Uterus (tissue), 4 donors: ENCODE results near the gene SMAD3. TPM values are rescaled to one million over a fixed set of nuclear protein-coding genes. Genes with fewer than 3 reads are reported as not detected.

Experiments
- DNase-seq, 2 donors: peaks; one replicate each; pipeline ENCODE4 v3.0.0-alpha.2; 2019 to 2020
- H3K27ac ChIP-seq, 2 donors: fragments of 200-600 bp; sonication (generic); 1 replicate in 1 of 2; 2 replicates in 1 of 2; pipeline ENCODE4 v1.5.1; 2016 to 2018
- H3K27me3 ChIP-seq, 2 donors: fragments of 200-600 bp; sonication (generic); one replicate each; pipeline ENCODE4 v1.5.1; 2018 to 2019; ENCODE audit warnings: control low read depth in 1 of 2
- H3K36me3 ChIP-seq, 2 donors: fragments of 200-600 bp; sonication (generic); one replicate each; pipeline ENCODE4 v1.5.1; 2019; ENCODE audit warnings: control low read depth in 1 of 2
- H3K4me1 ChIP-seq, 2 donors: fragments of 200-600 bp; sonication (generic); one replicate each; pipeline ENCODE4 v1.5.1; 2018 to 2019; ENCODE audit warnings: control low read depth in 1 of 2
- H3K4me3 ChIP-seq, 2 donors: fragments of 200-600 bp; sonication (generic); 1 replicate in 1 of 2; 2 replicates in 1 of 2; pipeline ENCODE4 v1.5.1; 2018 to 2019; ENCODE audit warnings: mild to moderate bottlenecking in 1 of 2
- H3K9me3 ChIP-seq, 2 donors: fragments of 200-600 bp; sonication (generic); one replicate each; pipeline ENCODE4 v1.5.1; 2019; ENCODE audit warnings: control low read depth in 1 of 2
- CTCF ChIP-seq, 4 experiments: fragments of 200-600 bp in 2 of 4; fragments of 450-650 bp in 2 of 4; sonication (generic) in 2 of 4; IDR thresholded peaks; one replicate each; pipeline ENCODE4 v1.5.1; 2016 to 2019; ENCODE audit warnings: antibody characterized with exemption in 4 of 4, mild to moderate bottlenecking in 2 of 4, moderate library complexity in 1 of 4
- POLR2A ChIP-seq, 2 donors: fragments of 450-650 bp; IDR thresholded peaks; one replicate each; pipeline ENCODE4 v1.6.1; 2016; ENCODE audit warnings: antibody characterized with exemption in 2 of 2, mild to moderate bottlenecking in 1 of 2, moderate library complexity in 1 of 2
- intact Hi-C: fragments of 100-400 bp; cut with DNase I; formaldehyde crosslinking; loops from one replicate; pipeline ENCODE4 v1.15.1; 2023; ENCODE audit warnings: low total_unique reads
- total RNA-seq, 4 donors: library from RNA; depleted of rRNA in 3 of 4; stranded (reverse); fragments of >200 nt in 3 of 4; gene quantifications; one replicate each; pipeline versions ENCODE4 v1.1.0 to v1.2.4, GENCODE V29; 2014 to 2023
- donor health status: DM: yes; HTN: yes; CAD: no.

SMAD3 gene
- total RNA-seq, 4 donors from 2014 or later, result 14.3 to 66.9 (median 32.3) TPM

DNA sequence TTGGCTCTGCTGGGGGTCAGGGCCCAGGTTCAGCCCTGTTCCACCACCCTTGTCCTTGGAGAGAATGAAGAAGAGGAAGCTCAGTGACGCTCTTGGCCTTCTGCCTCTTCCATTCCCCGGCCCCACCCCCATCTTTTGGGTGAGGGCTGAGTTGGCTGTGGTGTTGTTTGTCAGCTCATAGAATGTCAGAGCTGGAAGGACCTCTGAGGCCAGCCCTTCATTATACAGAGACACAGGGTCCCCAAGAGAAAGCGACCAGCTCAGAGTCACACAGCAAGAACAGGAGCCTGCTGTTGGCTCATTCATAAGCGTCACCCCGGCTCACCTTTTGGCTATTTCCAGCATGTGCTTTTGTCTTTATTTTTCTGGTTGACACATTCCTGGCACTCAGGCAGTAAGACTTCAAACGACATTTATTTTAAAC is 120.8 kb downstream of the SMAD3 start:
- Histone ChIP-seq H3K4me1 (peaks cover 14 to 33% of the 10 kb centered on the region in 2 donors), H3K4me3 (no peak overlapping the region), H3K27me3 (no peaks in the 10 kb centered on the region), H3K9me3 (no peaks in the 10 kb centered on the region), H3K27ac (peak overlapping the region; percentile 91 to 92), H3K36me3 (no peaks in the 10 kb centered on the region)
- intact Hi-C loops, result loop anchor here (5.0 kb wide), 1 partner anchor 39 kb away; no protein-coding TSS in a partner anchor
- peak; percentile 56 to 74 for DNase-seq
- no peak for TF ChIP-seq POLR2A (IDR thresholded peaks at IDR 0.05)
- TF ChIP-seq CTCF (IDR thresholded peaks at IDR 0.05), result no peak

DNA sequence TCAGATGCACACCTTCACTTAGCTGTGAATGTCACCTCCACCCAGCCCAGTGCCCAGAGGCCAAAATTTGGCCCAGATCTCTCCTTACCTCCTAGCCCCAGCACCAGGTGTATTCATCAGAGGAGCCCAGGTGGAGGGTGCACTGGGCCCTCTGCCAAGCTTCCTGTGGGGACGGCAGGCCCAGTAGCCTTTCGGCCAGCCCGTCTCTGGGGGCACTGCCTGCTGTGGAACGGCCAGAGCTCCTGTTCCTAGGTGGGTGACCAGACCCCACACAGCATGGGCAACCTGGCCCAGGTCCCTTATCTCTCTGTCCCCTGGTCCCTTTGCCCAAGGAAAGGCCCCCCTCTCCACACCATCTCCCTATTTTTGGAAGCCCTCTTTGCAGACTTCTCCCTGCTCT is 121.3 kb downstream of the SMAD3 start:
- no peak overlapping the region for H3K4me3 ChIP-seq
- no peaks in the 10 kb centered on the region for H3K36me3 ChIP-seq
- DNase-seq, result peak; percentile 27 to 30
- H3K27ac ChIP-seq, result peak overlapping the region; percentile 91 to 92
- intact Hi-C loops, result loop anchor here (5.0 kb wide), 1 partner anchor 39 kb away; no protein-coding TSS in a partner anchor
- no peak for TF ChIP-seq POLR2A (IDR thresholded peaks at IDR 0.05)
- TF ChIP-seq CTCF (IDR thresholded peaks at IDR 0.05), result no peak
- H3K27me3 ChIP-seq, result no peaks in the 10 kb centered on the region
- H3K4me1 ChIP-seq, result peaks cover 14 to 33% of the 10 kb centered on the region in 2 donors
- no peaks in the 10 kb centered on the region for H3K9me3 ChIP-seq

DNA sequence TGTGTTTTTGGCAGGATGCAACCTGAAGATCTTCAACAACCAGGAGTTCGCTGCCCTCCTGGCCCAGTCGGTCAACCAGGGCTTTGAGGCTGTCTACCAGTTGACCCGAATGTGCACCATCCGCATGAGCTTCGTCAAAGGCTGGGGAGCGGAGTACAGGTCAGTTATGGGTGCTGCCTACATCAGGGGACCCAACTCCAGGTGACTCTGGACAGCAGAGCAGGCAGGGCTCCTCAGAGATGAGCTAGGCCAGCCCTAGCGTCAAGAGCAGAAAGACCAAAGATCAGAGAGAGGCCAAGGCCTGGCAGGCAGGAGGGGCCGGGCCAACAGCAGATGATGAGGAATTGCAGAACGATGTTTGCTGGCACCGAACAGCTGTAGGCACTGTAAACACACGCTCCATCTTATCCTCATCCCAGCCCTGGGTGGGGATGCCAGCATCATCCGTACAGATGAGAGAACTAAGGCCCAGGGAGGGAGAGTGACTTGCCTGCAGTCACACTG is 122.0 kb downstream of the SMAD3 start:
- DNase-seq, result peak in 1 of 2 donors; percentile 21
- H3K36me3 ChIP-seq, result no peaks in the 10 kb centered on the region
- no peaks in the 10 kb centered on the region for H3K9me3 ChIP-seq
- peak overlapping the region; percentile 91 to 92 for H3K27ac ChIP-seq
- H3K27me3 ChIP-seq, result no peaks in the 10 kb centered on the region
- intact Hi-C loops, result loop anchor here (5.0 kb wide), 1 partner anchor 40 kb away; no protein-coding TSS in a partner anchor
- peaks cover 14 to 33% of the 10 kb centered on the region in 2 donors for H3K4me1 ChIP-seq
- H3K4me3 ChIP-seq, result no peak overlapping the region
- TF ChIP-seq POLR2A (IDR thresholded peaks at IDR 0.05) (no peak), CTCF (IDR thresholded peaks at IDR 0.05) (no peak)

DNA sequence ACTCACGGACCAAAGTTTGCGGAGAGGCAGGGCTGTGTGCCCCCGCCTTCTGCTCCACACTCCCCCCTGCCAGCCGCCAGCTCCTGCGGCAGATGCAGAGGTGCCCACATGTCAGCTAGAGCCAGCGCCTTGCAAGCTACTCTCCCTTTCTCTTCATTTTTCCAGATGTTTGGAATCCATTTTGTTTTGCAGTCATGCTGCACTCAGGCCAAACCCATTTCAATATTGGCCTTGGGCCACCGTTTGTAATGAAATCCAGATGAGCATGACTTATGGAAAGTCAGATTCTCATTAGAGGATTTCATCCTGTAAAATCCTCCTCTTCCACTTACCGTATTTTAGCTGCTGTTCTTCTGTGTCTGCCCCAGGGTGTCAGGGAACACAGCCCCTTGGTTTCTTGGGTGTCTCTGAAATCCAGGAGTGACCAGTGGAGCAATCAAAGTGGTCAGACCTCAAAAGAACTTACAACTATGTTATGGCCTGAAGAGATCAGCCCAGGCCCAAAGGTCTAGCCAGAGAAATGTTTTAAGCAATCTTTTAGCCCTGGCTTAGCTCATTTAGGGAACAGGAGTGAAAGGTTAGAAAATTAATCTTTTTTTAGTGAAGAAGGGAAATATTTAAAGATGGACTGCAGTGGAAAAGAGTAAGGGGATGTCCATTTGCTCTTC is 123.3 kb downstream of the SMAD3 start:
- Histone ChIP-seq H3K4me3 (no peak overlapping the region), H3K27me3 (no peaks in the 10 kb centered on the region), H3K4me1 (peaks cover 14 to 37% of the 10 kb centered on the region in 2 donors), H3K27ac (peak overlapping the region; percentile 91 to 92), H3K36me3 (no peaks in the 10 kb centered on the region), H3K9me3 (no peaks in the 10 kb centered on the region)
- TF ChIP-seq CTCF (IDR thresholded peaks at IDR 0.05) (no peak), POLR2A (IDR thresholded peaks at IDR 0.05) (no peak)
- intact Hi-C loops, result loop anchor here (5.0 kb wide), 1 partner anchor 41 kb away; no protein-coding TSS in a partner anchor
- peak; percentile 81 to 89 for DNase-seq
